Gastrocnemius medialis (tissue), 4 donors: ENCODE data around the gene GJB1. TPM values are rescaled to one million over a fixed set of nuclear protein-coding genes. Genes with fewer than 3 reads are reported as not detected.

Experiments
- ATAC-seq, 2 donors: fragments of 150-250 bp; one replicate each; pipeline ENCODE4 v1.9.1; 2016
- DNase-seq, 2 donors: peaks; one replicate each; pipeline ENCODE4 v3.0.0-alpha.2; 2019
- H3K27ac ChIP-seq, 4 donors: fragments of 200-600 bp; sonication (generic); 1 replicate in 1 of 4; 2 replicates in 3 of 4; pipeline ENCODE4 v1.5.1; 2016 to 2018; ENCODE audit warnings: mild to moderate bottlenecking in 2 of 4, moderate library complexity in 1 of 4
- H3K27me3 ChIP-seq, 3 donors: fragments of 200-600 bp; sonication (generic) in 2 of 3; 1 replicate in 1 of 3; 2 replicates in 2 of 3; pipeline versions ENCODE4 v1.5.1 to v1.6.0; 2016 to 2019; ENCODE audit warnings: mild to moderate bottlenecking in 1 of 3, moderate library complexity in 1 of 3
- H3K36me3 ChIP-seq, 2 donors: fragments of 200-600 bp; sonication (generic) in 1 of 2; one replicate each; pipeline ENCODE4 v1.5.1; 2017 to 2018
- H3K4me1 ChIP-seq, 2 donors: fragments of 200-600 bp; sonication (generic) in 1 of 2; one replicate each; pipeline ENCODE4 v1.5.1; 2016 to 2017; ENCODE audit warnings: mild to moderate bottlenecking in 2 of 2
- H3K4me3 ChIP-seq, 4 donors: fragments of 200-600 bp; sonication (generic) in 3 of 4; 1 replicate in 1 of 4; 2 replicates in 3 of 4; pipeline ENCODE4 v1.5.1; 2016 to 2019; ENCODE audit warnings: mild to moderate bottlenecking in 2 of 4
- H3K9me3 ChIP-seq, 3 donors: fragments of 200-600 bp; sonication (generic) in 2 of 3; 1 replicate in 1 of 3; 2 replicates in 2 of 3; pipeline ENCODE4 v1.5.1; 2016 to 2019
- CTCF ChIP-seq, 5 experiments: fragments of 450-650 bp in 3 of 5; fragments of 200-600 bp in 2 of 5; sonication (generic) in 2 of 5; IDR thresholded peaks in 4 of 5; conservative IDR thresholded peaks in 1 of 5; 1 replicate in 4 of 5; 2 replicates in 1 of 5; pipeline ENCODE4 v1.5.1; 2016 to 2019; ENCODE audit warnings: antibody characterized with exemption in 5 of 5, mild to moderate bottlenecking in 3 of 5, moderate library complexity in 3 of 5
- POLR2A ChIP-seq, 2 donors: fragments of 450-650 bp; IDR thresholded peaks; one replicate each; pipeline ENCODE4 v1.6.1; 2017; ENCODE audit warnings: antibody characterized with exemption in 2 of 2, mild to moderate bottlenecking in 2 of 2, moderate library complexity in 2 of 2
- in situ Hi-C, 4 donors: fragments of 200-750 bp; cut with MboI; loops; one replicate each; pipeline versions ENCODE4 v1.15.0 to v1.8.0; 2017; ENCODE audit warnings: low sequenced_read_pairs in 4 of 4
- intact Hi-C: fragments of 100-400 bp; cut with DNase I; formaldehyde crosslinking; loops from one replicate; pipeline ENCODE4 v1.15.1; 2023; ENCODE audit warnings: low total_unique reads
- total RNA-seq, 4 donors: library from RNA; depleted of rRNA; stranded (reverse); fragments of >200 nt; gene quantifications; one replicate each; pipeline versions ENCODE4 v1.1.0 to v1.2.3, GENCODE V29; 2016

GJB1 gene
- total RNA-seq = under 1 TPM in 2 of 4 donors, not detected in 2; 0.24 to 0.80 TPM

DNA sequence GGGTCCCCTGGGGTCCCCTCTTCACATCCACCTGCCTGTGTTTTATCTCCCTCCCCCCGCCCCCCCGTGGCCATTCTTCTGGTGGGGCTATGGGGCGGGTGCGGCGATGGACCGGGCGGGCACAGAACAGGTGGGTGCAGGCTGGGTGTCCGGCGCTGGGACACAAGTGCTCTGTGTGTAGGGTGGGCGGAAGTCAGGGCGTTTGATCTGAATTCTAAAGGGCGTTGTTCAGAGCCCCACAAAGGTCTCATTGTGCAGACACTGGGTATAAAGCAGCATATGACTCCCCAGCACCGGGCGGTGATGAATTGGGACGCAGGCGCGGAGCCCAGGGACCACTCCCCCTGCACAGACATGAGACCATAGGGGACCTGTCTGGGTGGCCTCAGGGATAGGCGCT, at the start of gene GJB1:
Gene GJB1 (plus strand): TSS at position 296 of the 400 bp plus-strand sequence. CDS start 484 bp downstream, outside the sequence.
- Histone ChIP-seq H3K4me3 (no peak within 1 kb of the TSS), H3K27me3 (peaks cover 0 to 3% (median 0%) of the 10 kb centered on the region in 3 donors), H3K4me1 (no peaks in the 10 kb centered on the region), H3K9me3 (no peaks in the 10 kb centered on the region), H3K27ac (no peak within 1 kb of the TSS), H3K36me3 (no peaks in the 10 kb centered on the region)
- DNase-seq (no peak), ATAC-seq (no peak)
- TF ChIP-seq CTCF (IDR thresholded peaks at IDR 0.05 in 4 of 5, conservative IDR thresholded peaks at IDR 0.05 in 1 of 5) (no peak), POLR2A (IDR thresholded peaks at IDR 0.05) (no peak)
- in situ Hi-C loops = no loop called here
- intact Hi-C loops = no loop called here

- intact Hi-C loops = no loop called here
- H3K36me3 ChIP-seq = no peaks in the 10 kb centered on the region
- H3K4me1 ChIP-seq = no peaks in the 10 kb centered on the region
- ATAC-seq (no peak), DNase-seq (no peak)
- no peak overlapping the region for H3K4me3 ChIP-seq
- H3K27ac ChIP-seq = no peak overlapping the region
- TF ChIP-seq CTCF (IDR thresholded peaks at IDR 0.05 in 4 of 5, conservative IDR thresholded peaks at IDR 0.05 in 1 of 5) (no peak), POLR2A (IDR thresholded peaks at IDR 0.05) (no peak)
- in situ Hi-C loops = loop anchor here in 2 of 4 donors (10.0 to 25.0 kb wide), 2 partner anchors 186 to 409 kb away; no protein-coding TSS in a partner anchor
- H3K9me3 ChIP-seq = no peaks in the 10 kb centered on the region
- H3K27me3 ChIP-seq = no peaks in the 10 kb centered on the region
Measured at GRCh38 chrX:71173440-71173839, 49.6 kb upstream of the GJB1 start.

DNA sequence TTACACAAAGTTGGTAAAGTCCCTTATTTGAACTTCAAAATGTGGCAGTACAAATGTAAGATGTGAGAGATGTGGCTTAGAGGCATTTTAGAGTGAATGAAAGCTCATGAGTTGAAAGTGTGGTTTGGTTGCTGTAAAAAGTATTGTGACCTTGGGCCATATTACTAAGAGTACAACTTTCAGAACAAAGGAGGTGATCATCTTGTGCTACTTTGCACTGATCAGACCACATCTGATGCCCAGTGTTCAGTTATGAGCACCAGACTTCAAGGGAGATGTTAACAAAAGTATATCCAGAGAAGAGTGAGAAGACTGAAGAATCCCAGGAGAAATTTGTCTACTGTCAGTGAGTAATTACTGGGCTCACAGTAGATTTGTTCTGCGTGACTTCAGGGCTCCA, 48.2 kb upstream of the GJB1 start:
- intact Hi-C loops (no loop called here), in situ Hi-C loops (loop anchor here (5.0 to 25.0 kb wide), 4 partner anchors 187 to 412 kb away; no protein-coding TSS in a partner anchor)
- no peaks in the 10 kb centered on the region for H3K4me1 ChIP-seq
- H3K9me3 ChIP-seq = no peaks in the 10 kb centered on the region
- no peaks in the 10 kb centered on the region for H3K27me3 ChIP-seq
- DNase-seq (no peak), ATAC-seq (no peak)
- no peaks in the 10 kb centered on the region for H3K36me3 ChIP-seq
- TF ChIP-seq CTCF (IDR thresholded peaks at IDR 0.05 in 4 of 5, conservative IDR thresholded peaks at IDR 0.05 in 1 of 5) = no peak
- H3K4me3 ChIP-seq = no peak overlapping the region
- H3K27ac ChIP-seq = no peak overlapping the region

GRCh38 chrX:71175531-71175930, 47.5 kb upstream of the GJB1 start:
- H3K4me1 ChIP-seq = no peaks in the 10 kb centered on the region
- intact Hi-C loops = no loop called here
- no peaks in the 10 kb centered on the region for H3K27me3 ChIP-seq
- no peak for ATAC-seq
- H3K27ac ChIP-seq = no peak overlapping the region
- in situ Hi-C loops = loop anchor here (5.0 to 25.0 kb wide), 3 partner anchors 403 to 413 kb away; no protein-coding TSS in a partner anchor
- no peaks in the 10 kb centered on the region for H3K9me3 ChIP-seq
- H3K4me3 ChIP-seq = no peak overlapping the region
- no peak for DNase-seq
- no peaks in the 10 kb centered on the region for H3K36me3 ChIP-seq
- TF ChIP-seq POLR2A (IDR thresholded peaks at IDR 0.05) (no peak), CTCF (IDR thresholded peaks at IDR 0.05 in 4 of 5, conservative IDR thresholded peaks at IDR 0.05 in 1 of 5) (no peak)

- in situ Hi-C loops (loop anchor here (5.0 to 25.0 kb wide), 3 partner anchors 405 to 415 kb away; no protein-coding TSS in a partner anchor), intact Hi-C loops (no loop called here)
- H3K4me3 ChIP-seq = no peak overlapping the region
- DNase-seq (no peak), ATAC-seq (no peak)
- no peaks in the 10 kb centered on the region for H3K4me1 ChIP-seq
- TF ChIP-seq POLR2A (IDR thresholded peaks at IDR 0.05) (no peak), CTCF (IDR thresholded peaks at IDR 0.05 in 4 of 5, conservative IDR thresholded peaks at IDR 0.05 in 1 of 5) (no peak)
- no peak overlapping the region for H3K27ac ChIP-seq
- H3K9me3 ChIP-seq = no peaks in the 10 kb centered on the region
- no peaks in the 10 kb centered on the region for H3K36me3 ChIP-seq
- H3K27me3 ChIP-seq = no peaks in the 10 kb centered on the region
Measured at GRCh38 chrX:71177327-71177726, 45.7 kb upstream of the GJB1 start.
